Stimulated activated CD4-positive, alpha-beta T cell treated with anti-CD3 and anti-CD28 coated beads, Interleukin-1b, Interleukin-23, amount 100 ng/mL, for 48 hours (primary cell): ENCODE results near the gene OSM.

ENCODE experiments used
- DNase-seq: peaks from one replicate; pipeline ENCODE4 v3.0.0-alpha.2; 2020

Gene OSM

GRCh38 chr22:30261134-30261533 lies 5.5 kb downstream of the OSM start:
- no peak for DNase-seq

- DNase-seq: no peak
These were observed 6.0 kb downstream of the OSM start for GRCh38 chr22:30260682-30261081.

GRCh38 chr22:30260276-30260675 lies 6.4 kb downstream of the OSM start:
- DNase-seq: no peak

- DNase-seq: no peak
These were observed 12.3 kb downstream of the OSM start for GRCh38 chr22:30254314-30254713.

GRCh38 chr22:30253205-30253852 lies 13.3 kb downstream of the OSM start:
- no peak for DNase-seq

GRCh38 chr22:30252411-30253204 lies 14.0 kb downstream of the OSM start:
- no peak for DNase-seq

- DNase-seq: no peak
These were observed 14.9 kb downstream of the OSM start for GRCh38 chr22:30251711-30252110.

GRCh38 chr22:30250661-30251267 lies 15.9 kb downstream of the OSM start:
- DNase-seq: no peak

GRCh38 chr22:30250039-30250565 lies 16.5 kb downstream of the OSM start:
- DNase-seq: no peak

GRCh38 chr22:30249049-30250038 lies 17.3 kb downstream of the OSM start:
- DNase-seq: no peak

- DNase-seq: no peak
These were observed 18.2 kb downstream of the OSM start for GRCh38 chr22:30248484-30248883.

GRCh38 chr22:30247974-30248373 lies 18.7 kb downstream of the OSM start:
- no peak for DNase-seq

GRCh38 chr22:30247561-30247960 lies 19.1 kb downstream of the OSM start:
- DNase-seq: no peak

GRCh38 chr22:30246814-30247376 lies 19.8 kb downstream of the OSM start:
- DNase-seq: no peak

- DNase-seq: peak; percentile 61
These were observed 20.5 kb downstream of the OSM start, which contains the start of gene LIF for GRCh38 chr22:30245985-30246813. Gene LIF, minus strand, starts transcription at chr22:30246759. Its CDS starts 64 bp downstream, at chr22:30246695.

GRCh38 chr22:30245181-30245984 lies 21.3 kb downstream of the OSM start:
- DNase-seq: no peak

GRCh38 chr22:30244641-30245040 lies 22.0 kb downstream of the OSM start:
- DNase-seq: no peak

GRCh38 chr22:30244066-30244465 lies 22.6 kb downstream of the OSM start:
- no peak for DNase-seq

- DNase-seq: no peak
These were observed 23.0 kb downstream of the OSM start for GRCh38 chr22:30243661-30244060.
